ENCODE data around the gene CLSTN2. TPM values are rescaled to one million over a fixed set of nuclear protein-coding genes. Genes with fewer than 3 reads are reported as not detected.

The CLSTN2 gene
- total RNA-seq, 4 donors from 2014 or later: 2.7 to 5.0 (median 3.1) TPM

GRCh38 chr3:140572334-140572733 is 637.3 kb downstream of the CLSTN2 start:
- H3K36me3 ChIP-seq: no peaks in the 10 kb centered on the region
- no peaks in the 10 kb centered on the region for H3K27me3 ChIP-seq
- H3K4me3 ChIP-seq: no peak overlapping the region
- no peak overlapping the region for H3K27ac ChIP-seq
- no peak for DNase-seq
- no peak for TF ChIP-seq POLR2A (IDR thresholded peaks at IDR 0.05)
- TF ChIP-seq, protein P1, sequence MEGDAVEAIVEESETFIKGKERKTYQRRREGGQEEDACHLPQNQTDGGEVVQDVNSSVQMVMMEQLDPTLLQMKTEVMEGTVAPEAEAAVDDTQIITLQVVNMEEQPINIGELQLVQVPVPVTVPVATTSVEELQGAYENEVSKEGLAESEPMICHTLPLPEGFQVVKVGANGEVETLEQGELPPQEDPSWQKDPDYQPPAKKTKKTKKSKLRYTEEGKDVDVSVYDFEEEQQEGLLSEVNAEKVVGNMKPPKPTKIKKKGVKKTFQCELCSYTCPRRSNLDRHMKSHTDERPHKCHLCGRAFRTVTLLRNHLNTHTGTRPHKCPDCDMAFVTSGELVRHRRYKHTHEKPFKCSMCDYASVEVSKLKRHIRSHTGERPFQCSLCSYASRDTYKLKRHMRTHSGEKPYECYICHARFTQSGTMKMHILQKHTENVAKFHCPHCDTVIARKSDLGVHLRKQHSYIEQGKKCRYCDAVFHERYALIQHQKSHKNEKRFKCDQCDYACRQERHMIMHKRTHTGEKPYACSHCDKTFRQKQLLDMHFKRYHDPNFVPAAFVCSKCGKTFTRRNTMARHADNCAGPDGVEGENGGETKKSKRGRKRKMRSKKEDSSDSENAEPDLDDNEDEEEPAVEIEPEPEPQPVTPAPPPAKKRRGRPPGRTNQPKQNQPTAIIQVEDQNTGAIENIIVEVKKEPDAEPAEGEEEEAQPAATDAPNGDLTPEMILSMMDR (IDR thresholded peaks at IDR 0.05): no peak
- H3K4me1 ChIP-seq: no peaks in the 10 kb centered on the region
- H3K9me3 ChIP-seq: no peaks in the 10 kb centered on the region

- no peaks in the 10 kb centered on the region for H3K27me3 ChIP-seq
- H3K36me3 ChIP-seq: no peaks in the 10 kb centered on the region
- no peak overlapping the region for H3K4me3 ChIP-seq
- H3K27ac ChIP-seq: no peak overlapping the region
- DNase-seq: no peak
- no peaks in the 10 kb centered on the region for H3K4me1 ChIP-seq
- H3K9me3 ChIP-seq: no peaks in the 10 kb centered on the region
- TF ChIP-seq, protein P1 (IDR thresholded peaks at IDR 0.05): no peak
- no peak for TF ChIP-seq POLR2A (IDR thresholded peaks at IDR 0.05)
Measured at GRCh38 chr3:140573011-140573410, 638.0 kb downstream of the CLSTN2 start.

DNA sequence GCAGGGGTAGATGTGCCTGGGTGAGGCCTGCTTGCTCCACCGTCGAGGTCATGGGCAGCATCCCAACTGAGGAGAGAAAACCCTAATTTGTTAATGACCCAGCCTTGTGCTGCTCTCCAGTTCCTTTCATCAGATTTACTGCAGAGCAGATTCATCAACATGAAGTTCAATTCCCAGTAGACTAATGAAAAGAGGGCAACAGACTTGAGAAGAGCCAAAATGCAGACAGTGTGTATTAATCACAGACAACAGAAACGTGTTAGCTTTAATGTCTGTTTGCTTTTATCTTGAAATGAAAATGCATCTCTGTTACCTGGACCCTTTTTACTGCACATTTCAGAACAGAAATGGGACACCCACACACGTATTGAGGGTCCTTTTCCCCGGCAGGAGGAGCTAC is 639.4 kb downstream of the CLSTN2 start:
- no peaks in the 10 kb centered on the region for H3K9me3 ChIP-seq
- H3K27me3 ChIP-seq: no peaks in the 10 kb centered on the region
- DNase-seq: no peak
- H3K4me3 ChIP-seq: no peak overlapping the region
- TF ChIP-seq POLR2A (IDR thresholded peaks at IDR 0.05): no peak
- TF ChIP-seq, protein P1 (IDR thresholded peaks at IDR 0.05): no peak
- no peaks in the 10 kb centered on the region for H3K4me1 ChIP-seq
- no peaks in the 10 kb centered on the region for H3K36me3 ChIP-seq
- no peak overlapping the region for H3K27ac ChIP-seq

DNA sequence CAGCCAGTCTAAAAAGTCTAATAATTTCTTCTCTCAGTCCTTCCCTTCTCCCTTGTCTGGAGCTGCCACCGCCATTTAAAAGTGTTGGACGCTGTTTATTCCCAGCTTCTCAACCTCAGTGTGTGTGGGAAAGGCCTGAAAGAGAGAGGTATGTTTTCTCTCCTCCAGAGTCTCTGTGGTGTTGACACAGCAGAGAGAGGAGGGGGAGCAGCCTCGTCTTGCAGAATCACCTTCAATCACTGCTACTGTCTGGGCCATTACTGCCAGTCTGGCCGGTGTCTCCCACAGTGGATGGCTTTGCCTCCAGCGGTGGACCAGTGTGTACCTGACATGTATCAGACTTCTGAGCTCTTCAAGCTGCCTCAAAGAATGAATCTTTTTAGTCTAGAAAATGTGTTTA is 641.5 kb downstream of the CLSTN2 start:
- Histone ChIP-seq H3K27me3 (no peaks in the 10 kb centered on the region), H3K27ac (no peak overlapping the region), H3K4me1 (no peaks in the 10 kb centered on the region), H3K36me3 (no peaks in the 10 kb centered on the region), H3K4me3 (no peak overlapping the region), H3K9me3 (no peaks in the 10 kb centered on the region)
- no peak for TF ChIP-seq POLR2A (IDR thresholded peaks at IDR 0.05)
- TF ChIP-seq, protein P1 (IDR thresholded peaks at IDR 0.05): no peak
- no peak for DNase-seq

DNA sequence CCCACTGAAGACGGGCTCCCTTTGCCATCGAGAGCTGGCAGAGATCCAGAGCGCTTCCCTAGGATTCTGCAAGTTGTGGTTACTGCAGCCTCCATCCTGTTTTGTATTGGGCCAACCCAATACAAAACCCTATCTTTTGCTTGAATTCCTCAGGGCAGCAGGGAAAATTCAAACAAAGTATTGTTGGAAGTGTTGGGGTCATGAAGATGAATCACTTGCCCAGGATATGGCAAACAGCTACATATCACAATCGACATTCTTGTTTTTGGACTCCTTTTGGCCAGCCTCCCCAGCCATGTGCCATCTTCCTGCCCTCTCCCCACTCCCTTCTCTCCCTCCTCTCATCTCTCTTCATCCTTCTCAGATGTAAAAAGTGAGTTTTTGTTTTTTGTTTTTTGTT is 642.9 kb downstream of the CLSTN2 start:
- H3K27me3 ChIP-seq: no peaks in the 10 kb centered on the region
- H3K4me3 ChIP-seq: no peak overlapping the region
- H3K27ac ChIP-seq: no peak overlapping the region
- DNase-seq: no peak
- H3K36me3 ChIP-seq: no peaks in the 10 kb centered on the region
- no peaks in the 10 kb centered on the region for H3K4me1 ChIP-seq
- TF ChIP-seq, protein P1 (IDR thresholded peaks at IDR 0.05): no peak
- no peak for TF ChIP-seq POLR2A (IDR thresholded peaks at IDR 0.05)
- H3K9me3 ChIP-seq: no peaks in the 10 kb centered on the region

DNA sequence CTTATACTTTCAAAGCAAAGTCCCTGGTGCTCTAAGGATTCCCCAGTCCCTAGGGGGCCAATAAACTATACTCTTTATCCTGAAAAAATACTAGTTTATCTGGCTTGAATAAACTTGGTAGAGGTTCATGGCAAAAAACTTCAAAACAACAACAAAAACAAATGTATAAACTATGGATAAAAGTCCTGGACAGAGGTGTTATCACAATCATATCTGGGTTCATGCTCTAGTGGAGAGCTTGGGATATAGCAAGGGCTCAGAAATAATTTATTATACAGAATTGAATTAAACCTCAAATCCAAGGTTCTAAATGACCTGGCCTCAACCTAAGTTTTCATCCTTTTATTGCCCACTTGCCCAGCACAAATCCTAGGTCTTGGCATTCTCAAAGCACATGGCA is 644.3 kb downstream of the CLSTN2 start:
- H3K4me1 ChIP-seq: no peaks in the 10 kb centered on the region
- no peak for DNase-seq

More for the DNA sequence above, 644.3 kb downstream of the CLSTN2 start:
- TF ChIP-seq, protein P1 (IDR thresholded peaks at IDR 0.05): no peak
- no peak for TF ChIP-seq POLR2A (IDR thresholded peaks at IDR 0.05)
- no peaks in the 10 kb centered on the region for H3K9me3 ChIP-seq
- H3K4me3 ChIP-seq: no peak overlapping the region
- no peak overlapping the region for H3K27ac ChIP-seq
- H3K36me3 ChIP-seq: no peaks in the 10 kb centered on the region
- H3K27me3 ChIP-seq: no peaks in the 10 kb centered on the region
